Sigmoid colon (tissue), 4 donors: ENCODE results near the gene PRIM2.
"Not testable (repeated sequence)": the region's sequence is repeated elsewhere in the genome, so short reads cannot be mapped to it uniquely, and the experiment has no call there.

Experiments used
- CTCF ChIP-seq, 4 experiments: fragments of 450-650 bp in 3 of 4; fragments of 200-600 bp in 1 of 4; IDR thresholded peaks; one replicate each; pipeline ENCODE4 v1.5.1; 2016 to 2019; ENCODE audit warnings: antibody characterized with exemption in 4 of 4, mild to moderate bottlenecking in 3 of 4, moderate library complexity in 2 of 4
- EP300 ChIP-seq, 4 donors: sonication (generic); formaldehyde crosslinking; IDR thresholded peaks; one replicate each; pipeline ENCODE4 v1.6.1; 2017; ENCODE audit warnings: antibody characterized with exemption in 4 of 4
- POLR2A ChIP-seq, 2 donors: fragments of 450-650 bp; IDR thresholded peaks; one replicate each; pipeline ENCODE4 v1.6.1; 2016; ENCODE audit warnings: antibody characterized with exemption in 2 of 2, mild to moderate bottlenecking in 2 of 2, moderate library complexity in 2 of 2
- POLR2AphosphoS5 ChIP-seq, 4 donors: sonication (generic); formaldehyde crosslinking; IDR thresholded peaks; one replicate each; pipeline ENCODE4 v1.6.1; 2017; ENCODE audit warnings: antibody characterized with exemption in 4 of 4

GRCh38 chr6:57557855-57558254 lies 240.4 kb downstream of the PRIM2 start:
- not testable (repeated sequence) for TF ChIP-seq POLR2AphosphoS5, CTCF, POLR2A, EP300 (IDR thresholded peaks at IDR 0.05)
